ENCODE measurements around the gene ANKRD12.

DNA sequence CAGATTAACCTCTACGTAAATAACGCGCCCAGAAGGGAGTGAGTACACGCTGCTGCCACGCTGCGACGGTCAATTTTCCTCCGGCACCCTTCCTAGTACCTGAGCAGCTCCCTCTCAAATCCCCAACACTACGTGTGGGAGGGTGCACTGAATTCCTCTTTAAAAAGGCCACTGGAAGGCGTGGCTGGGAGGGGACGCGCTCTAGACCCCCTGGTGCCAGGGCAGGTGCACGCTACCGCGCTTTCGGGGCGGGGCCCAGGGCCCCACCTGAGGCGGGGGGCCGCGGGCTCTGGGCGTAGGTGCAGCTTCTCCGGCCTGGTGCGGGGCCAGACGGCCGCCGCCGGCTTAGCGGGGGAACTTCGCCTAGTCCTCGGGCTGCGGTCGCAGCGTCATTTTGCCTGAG, 668 bp upstream of the ANKRD12 start:
- TF ChIP-seq, protein P1, sequence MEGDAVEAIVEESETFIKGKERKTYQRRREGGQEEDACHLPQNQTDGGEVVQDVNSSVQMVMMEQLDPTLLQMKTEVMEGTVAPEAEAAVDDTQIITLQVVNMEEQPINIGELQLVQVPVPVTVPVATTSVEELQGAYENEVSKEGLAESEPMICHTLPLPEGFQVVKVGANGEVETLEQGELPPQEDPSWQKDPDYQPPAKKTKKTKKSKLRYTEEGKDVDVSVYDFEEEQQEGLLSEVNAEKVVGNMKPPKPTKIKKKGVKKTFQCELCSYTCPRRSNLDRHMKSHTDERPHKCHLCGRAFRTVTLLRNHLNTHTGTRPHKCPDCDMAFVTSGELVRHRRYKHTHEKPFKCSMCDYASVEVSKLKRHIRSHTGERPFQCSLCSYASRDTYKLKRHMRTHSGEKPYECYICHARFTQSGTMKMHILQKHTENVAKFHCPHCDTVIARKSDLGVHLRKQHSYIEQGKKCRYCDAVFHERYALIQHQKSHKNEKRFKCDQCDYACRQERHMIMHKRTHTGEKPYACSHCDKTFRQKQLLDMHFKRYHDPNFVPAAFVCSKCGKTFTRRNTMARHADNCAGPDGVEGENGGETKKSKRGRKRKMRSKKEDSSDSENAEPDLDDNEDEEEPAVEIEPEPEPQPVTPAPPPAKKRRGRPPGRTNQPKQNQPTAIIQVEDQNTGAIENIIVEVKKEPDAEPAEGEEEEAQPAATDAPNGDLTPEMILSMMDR (IDR thresholded peaks at IDR 0.05), result no peak
- TF ChIP-seq, protein P2, sequence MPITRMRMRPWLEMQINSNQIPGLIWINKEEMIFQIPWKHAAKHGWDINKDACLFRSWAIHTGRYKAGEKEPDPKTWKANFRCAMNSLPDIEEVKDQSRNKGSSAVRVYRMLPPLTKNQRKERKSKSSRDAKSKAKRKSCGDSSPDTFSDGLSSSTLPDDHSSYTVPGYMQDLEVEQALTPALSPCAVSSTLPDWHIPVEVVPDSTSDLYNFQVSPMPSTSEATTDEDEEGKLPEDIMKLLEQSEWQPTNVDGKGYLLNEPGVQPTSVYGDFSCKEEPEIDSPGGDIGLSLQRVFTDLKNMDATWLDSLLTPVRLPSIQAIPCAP (CRISPR knock-in tag; IDR thresholded peaks at IDR 0.05), result no peak
- 0 out of 2 replicates have a peak, but pooled peaks have one; percentile 12 for TF ChIP-seq CREM (CRISPR knock-in tag; IDR thresholded peaks at IDR 0.05)
- TF ChIP-seq CREB1 (CRISPR knock-in tag; IDR thresholded peaks at IDR 0.05), result no peak
- TF ChIP-seq FOXJ3 (CRISPR knock-in tag; IDR thresholded peaks at IDR 0.05; ENCODE audit: borderline replicate concordance), result no peak
- TF ChIP-seq, protein P3, sequence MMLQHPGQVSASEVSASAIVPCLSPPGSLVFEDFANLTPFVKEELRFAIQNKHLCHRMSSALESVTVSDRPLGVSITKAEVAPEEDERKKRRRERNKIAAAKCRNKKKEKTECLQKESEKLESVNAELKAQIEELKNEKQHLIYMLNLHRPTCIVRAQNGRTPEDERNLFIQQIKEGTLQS (CRISPR knock-in tag; conservative IDR thresholded peaks at IDR 0.05), result no peak
- TF ChIP-seq, protein P4, sequence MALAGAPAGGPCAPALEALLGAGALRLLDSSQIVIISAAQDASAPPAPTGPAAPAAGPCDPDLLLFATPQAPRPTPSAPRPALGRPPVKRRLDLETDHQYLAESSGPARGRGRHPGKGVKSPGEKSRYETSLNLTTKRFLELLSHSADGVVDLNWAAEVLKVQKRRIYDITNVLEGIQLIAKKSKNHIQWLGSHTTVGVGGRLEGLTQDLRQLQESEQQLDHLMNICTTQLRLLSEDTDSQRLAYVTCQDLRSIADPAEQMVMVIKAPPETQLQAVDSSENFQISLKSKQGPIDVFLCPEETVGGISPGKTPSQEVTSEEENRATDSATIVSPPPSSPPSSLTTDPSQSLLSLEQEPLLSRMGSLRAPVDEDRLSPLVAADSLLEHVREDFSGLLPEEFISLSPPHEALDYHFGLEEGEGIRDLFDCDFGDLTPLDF (CRISPR knock-in tag; IDR thresholded peaks at IDR 0.05), result peak; percentile 41; the same call in 1 of the 2 replicates
- TF ChIP-seq NFE2L1 (CRISPR knock-in tag; IDR thresholded peaks at IDR 0.05), result no peak
- TF ChIP-seq ESRRA (CRISPR knock-in tag; IDR thresholded peaks at IDR 0.05; ENCODE audit: borderline replicate concordance), result peak; percentile 15; the same call in 1 of the 2 replicates
- TF ChIP-seq, protein P5, sequence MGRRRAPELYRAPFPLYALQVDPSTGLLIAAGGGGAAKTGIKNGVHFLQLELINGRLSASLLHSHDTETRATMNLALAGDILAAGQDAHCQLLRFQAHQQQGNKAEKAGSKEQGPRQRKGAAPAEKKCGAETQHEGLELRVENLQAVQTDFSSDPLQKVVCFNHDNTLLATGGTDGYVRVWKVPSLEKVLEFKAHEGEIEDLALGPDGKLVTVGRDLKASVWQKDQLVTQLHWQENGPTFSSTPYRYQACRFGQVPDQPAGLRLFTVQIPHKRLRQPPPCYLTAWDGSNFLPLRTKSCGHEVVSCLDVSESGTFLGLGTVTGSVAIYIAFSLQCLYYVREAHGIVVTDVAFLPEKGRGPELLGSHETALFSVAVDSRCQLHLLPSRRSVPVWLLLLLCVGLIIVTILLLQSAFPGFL (CRISPR knock-in tag; IDR thresholded peaks at IDR 0.05; ENCODE audit: borderline replicate concordance), result no peak
- TF ChIP-seq SP1 (CRISPR knock-in tag; conservative IDR thresholded peaks at IDR 0.05), result no peak; the same call in 1 of the 2 replicates
- TF ChIP-seq ZNF138 (CRISPR knock-in tag; conservative IDR thresholded peaks at IDR 0.05), result no peak
- TF ChIP-seq, protein P6, sequence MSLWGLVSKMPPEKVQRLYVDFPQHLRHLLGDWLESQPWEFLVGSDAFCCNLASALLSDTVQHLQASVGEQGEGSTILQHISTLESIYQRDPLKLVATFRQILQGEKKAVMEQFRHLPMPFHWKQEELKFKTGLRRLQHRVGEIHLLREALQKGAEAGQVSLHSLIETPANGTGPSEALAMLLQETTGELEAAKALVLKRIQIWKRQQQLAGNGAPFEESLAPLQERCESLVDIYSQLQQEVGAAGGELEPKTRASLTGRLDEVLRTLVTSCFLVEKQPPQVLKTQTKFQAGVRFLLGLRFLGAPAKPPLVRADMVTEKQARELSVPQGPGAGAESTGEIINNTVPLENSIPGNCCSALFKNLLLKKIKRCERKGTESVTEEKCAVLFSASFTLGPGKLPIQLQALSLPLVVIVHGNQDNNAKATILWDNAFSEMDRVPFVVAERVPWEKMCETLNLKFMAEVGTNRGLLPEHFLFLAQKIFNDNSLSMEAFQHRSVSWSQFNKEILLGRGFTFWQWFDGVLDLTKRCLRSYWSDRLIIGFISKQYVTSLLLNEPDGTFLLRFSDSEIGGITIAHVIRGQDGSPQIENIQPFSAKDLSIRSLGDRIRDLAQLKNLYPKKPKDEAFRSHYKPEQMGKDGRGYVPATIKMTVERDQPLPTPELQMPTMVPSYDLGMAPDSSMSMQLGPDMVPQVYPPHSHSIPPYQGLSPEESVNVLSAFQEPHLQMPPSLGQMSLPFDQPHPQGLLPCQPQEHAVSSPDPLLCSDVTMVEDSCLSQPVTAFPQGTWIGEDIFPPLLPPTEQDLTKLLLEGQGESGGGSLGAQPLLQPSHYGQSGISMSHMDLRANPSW (CRISPR knock-in tag; conservative IDR thresholded peaks at IDR 0.05; ENCODE audit: low read depth), result no peak
